Hepatocyte (in vitro differentiated cells): ENCODE results near the gene RCBTB2.

Experiments used
- EZH2 ChIP-seq: fragments of 200-600 bp; sonication (generic); IDR thresholded peaks from 2 replicates; pipeline ENCODE4 v1.6.1; 2016; ENCODE audit warnings: antibody characterized with exemption, mild to moderate bottlenecking, borderline replicate concordance
- TF ChIP-seq, protein P1 (sequence below): fragments of 200-600 bp; sonication (generic); IDR thresholded peaks from 2 replicates; pipeline ENCODE4 v1.5.1; 2016; ENCODE audit warnings: antibody characterized with exemption, mild to moderate bottlenecking; ENCODE audit not compliant: poor library complexity

DNA sequence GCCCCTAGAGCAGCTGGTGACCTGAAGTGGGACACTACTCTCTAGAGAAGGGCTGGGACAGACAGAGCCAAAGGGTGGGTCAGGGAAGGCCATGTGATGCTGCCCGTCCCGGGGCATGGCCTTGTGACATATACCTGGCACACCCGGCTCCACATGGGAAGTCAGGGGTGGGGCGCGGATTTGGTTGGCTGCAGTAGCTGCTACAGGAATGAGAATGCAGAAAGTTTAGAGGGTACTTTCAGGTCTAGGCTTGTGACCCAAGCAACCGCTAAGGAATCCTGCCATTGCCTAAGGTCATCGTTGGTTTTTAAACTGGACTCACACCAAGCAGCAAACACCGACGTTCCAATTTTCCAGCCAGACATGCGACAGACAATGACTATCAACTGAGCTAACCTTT, 25.9 kb downstream of the RCBTB2 start:
- TF ChIP-seq, protein P1, sequence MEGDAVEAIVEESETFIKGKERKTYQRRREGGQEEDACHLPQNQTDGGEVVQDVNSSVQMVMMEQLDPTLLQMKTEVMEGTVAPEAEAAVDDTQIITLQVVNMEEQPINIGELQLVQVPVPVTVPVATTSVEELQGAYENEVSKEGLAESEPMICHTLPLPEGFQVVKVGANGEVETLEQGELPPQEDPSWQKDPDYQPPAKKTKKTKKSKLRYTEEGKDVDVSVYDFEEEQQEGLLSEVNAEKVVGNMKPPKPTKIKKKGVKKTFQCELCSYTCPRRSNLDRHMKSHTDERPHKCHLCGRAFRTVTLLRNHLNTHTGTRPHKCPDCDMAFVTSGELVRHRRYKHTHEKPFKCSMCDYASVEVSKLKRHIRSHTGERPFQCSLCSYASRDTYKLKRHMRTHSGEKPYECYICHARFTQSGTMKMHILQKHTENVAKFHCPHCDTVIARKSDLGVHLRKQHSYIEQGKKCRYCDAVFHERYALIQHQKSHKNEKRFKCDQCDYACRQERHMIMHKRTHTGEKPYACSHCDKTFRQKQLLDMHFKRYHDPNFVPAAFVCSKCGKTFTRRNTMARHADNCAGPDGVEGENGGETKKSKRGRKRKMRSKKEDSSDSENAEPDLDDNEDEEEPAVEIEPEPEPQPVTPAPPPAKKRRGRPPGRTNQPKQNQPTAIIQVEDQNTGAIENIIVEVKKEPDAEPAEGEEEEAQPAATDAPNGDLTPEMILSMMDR, result no peak
- TF ChIP-seq EZH2, result no peak
